OCI-LY3 (cell line): Measurements from ENCODE around the gene GAMT.

ENCODE experiments used
- H2AFZ ChIP-seq: fragments of 200-600, 300-600 bp; shearing (Covaris generic); 2 replicates; pipeline ENCODE4 v1.6.0; 2014; ENCODE audit warnings: antibody characterized with exemption, low read depth, low read length
- H3K27ac ChIP-seq: fragments of 200-600, 300-600 bp; sonication (generic); 2 replicates; pipeline ENCODE4 v1.5.1; 2014; ENCODE audit warnings: mild to moderate bottlenecking, low read length, moderate library complexity, mixed read lengths
- H3K27me3 ChIP-seq: fragments of 200-600, 300-600 bp; sonication (generic); 2 replicates; pipeline ENCODE4 v1.6.1; 2014; ENCODE audit warnings: low read depth, low read length, mixed read lengths
- H3K36me3 ChIP-seq: fragments of 200-600, 300-600 bp; sonication (generic); replicated peaks from 2 replicates; pipeline ENCODE3; 2014; ENCODE audit warnings: low read depth, low read length, mixed read lengths
- H3K4me1 ChIP-seq: fragments of 300-600, 200-600 bp; sonication (generic); 2 replicates; pipeline ENCODE4 v1.6.1; 2014; ENCODE audit warnings: low read length, mixed read lengths
- H3K4me2 ChIP-seq: fragments of 200-600, 300-600 bp; sonication (generic); 2 replicates; pipeline ENCODE4 v1.6.1; 2014; ENCODE audit warnings: low read length, mixed read lengths
- H3K4me3 ChIP-seq: fragments of 300-600, 200-600 bp; sonication (generic); 2 replicates; pipeline ENCODE4 v1.5.1; 2014; ENCODE audit warnings: antibody characterized with exemption, mild to moderate bottlenecking, low read length, moderate library complexity
- H3K79me2 ChIP-seq: fragments of 300-600, 200-600 bp; shearing (Covaris generic); 2 replicates; pipeline ENCODE4 v1.6.1; 2014; ENCODE audit warnings: mild to moderate bottlenecking, low read length, mixed read lengths
- H3K9ac ChIP-seq: fragments of 300-600, 200-600 bp; shearing (Covaris generic); 2 replicates; pipeline ENCODE4 v1.6.0; 2014; ENCODE audit warnings: mild to moderate bottlenecking, low read length, moderate library complexity
- H3K9me3 ChIP-seq: fragments of 200-600, 300-600 bp; shearing (Covaris generic); 2 replicates; pipeline ENCODE4 v1.6.1; 2014; ENCODE audit warnings: low read length, mixed read lengths; ENCODE audit not compliant: insufficient read depth
- H4K20me1 ChIP-seq: fragments of 200-600, 300-600 bp; sonication (generic); 2 replicates; pipeline ENCODE4 v1.6.1; 2016; ENCODE audit warnings: low read length, mixed read lengths; ENCODE audit not compliant: insufficient read depth
- EZH2phosphoT487 ChIP-seq: fragments of 200-600 bp; shearing (Covaris generic); IDR thresholded peaks from 2 replicates; pipeline ENCODE4 v1.6.1; 2018; ENCODE audit warnings: antibody characterized with exemption, mixed run types, low read depth
- TF ChIP-seq, protein P1 (sequence below): fragments of 200-600, 300-600 bp; sonication (generic); IDR thresholded peaks from 2 replicates; pipeline ENCODE4 v1.5.1; 2014; ENCODE audit warnings: antibody characterized with exemption, low read length, low read depth

The GAMT gene

GRCh38 chr19:1416014-1416841, 14.9 kb upstream of the GAMT start:
- H3K4me2 ChIP-seq = no peak overlapping the region
- H3K79me2 ChIP-seq = peaks cover 99% of the 10 kb centered on the region
- no peaks in the 10 kb centered on the region for H3K9me3 ChIP-seq
- peaks cover 72% of the 10 kb centered on the region for H3K36me3 ChIP-seq
- no peak overlapping the region for H3K4me3 ChIP-seq
- peaks cover 25% of the 10 kb centered on the region for H3K4me1 ChIP-seq
- H4K20me1 ChIP-seq = peaks cover 94% of the 10 kb centered on the region
- H3K27ac ChIP-seq = no peak overlapping the region
- no peaks in the 10 kb centered on the region for H3K27me3 ChIP-seq
- no peak overlapping the region for H2AFZ ChIP-seq
- H3K9ac ChIP-seq = no peak overlapping the region
- no peak for TF ChIP-seq EZH2phosphoT487
- TF ChIP-seq, protein P1, sequence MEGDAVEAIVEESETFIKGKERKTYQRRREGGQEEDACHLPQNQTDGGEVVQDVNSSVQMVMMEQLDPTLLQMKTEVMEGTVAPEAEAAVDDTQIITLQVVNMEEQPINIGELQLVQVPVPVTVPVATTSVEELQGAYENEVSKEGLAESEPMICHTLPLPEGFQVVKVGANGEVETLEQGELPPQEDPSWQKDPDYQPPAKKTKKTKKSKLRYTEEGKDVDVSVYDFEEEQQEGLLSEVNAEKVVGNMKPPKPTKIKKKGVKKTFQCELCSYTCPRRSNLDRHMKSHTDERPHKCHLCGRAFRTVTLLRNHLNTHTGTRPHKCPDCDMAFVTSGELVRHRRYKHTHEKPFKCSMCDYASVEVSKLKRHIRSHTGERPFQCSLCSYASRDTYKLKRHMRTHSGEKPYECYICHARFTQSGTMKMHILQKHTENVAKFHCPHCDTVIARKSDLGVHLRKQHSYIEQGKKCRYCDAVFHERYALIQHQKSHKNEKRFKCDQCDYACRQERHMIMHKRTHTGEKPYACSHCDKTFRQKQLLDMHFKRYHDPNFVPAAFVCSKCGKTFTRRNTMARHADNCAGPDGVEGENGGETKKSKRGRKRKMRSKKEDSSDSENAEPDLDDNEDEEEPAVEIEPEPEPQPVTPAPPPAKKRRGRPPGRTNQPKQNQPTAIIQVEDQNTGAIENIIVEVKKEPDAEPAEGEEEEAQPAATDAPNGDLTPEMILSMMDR = no peak

DNA sequence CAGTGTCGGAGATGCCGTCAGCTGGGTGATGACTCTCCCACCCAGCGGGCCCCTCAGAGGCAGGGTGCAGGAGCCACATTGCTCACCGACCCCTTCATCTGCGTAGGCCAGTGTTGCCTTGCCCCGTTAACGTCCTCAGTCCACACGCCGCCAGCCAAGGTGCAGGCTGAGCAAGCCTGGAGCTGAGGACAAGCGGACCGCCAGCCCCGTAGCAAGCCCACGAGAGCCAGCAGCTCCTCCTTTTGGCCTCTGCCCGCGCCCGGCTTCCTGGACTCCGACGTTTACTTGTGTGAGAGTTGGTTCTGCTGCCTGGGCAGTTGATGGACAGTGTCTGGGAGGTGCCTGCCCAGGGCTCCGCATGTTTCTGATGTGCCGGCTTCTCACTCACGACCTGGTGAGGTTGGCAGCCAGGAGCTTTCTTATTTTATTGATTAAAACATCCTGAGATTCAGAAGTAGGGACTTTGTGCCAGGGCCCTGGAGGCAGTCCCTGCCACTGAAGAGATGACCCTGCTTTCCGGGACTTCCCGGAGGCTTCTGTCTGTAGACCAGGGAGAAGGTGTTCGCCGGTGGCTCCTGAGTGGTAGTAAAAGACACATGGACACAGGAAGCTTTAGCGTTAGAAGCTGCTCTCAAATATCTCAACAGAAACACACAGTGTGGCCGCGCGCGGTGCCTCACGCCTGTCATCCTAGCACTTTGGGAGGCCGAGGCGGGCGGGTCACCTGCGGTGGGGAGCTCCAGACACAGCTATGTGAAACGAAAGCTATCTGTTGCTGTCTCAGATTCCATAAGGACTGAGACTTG, 11.9 kb upstream of the GAMT start:
- Histone ChIP-seq H3K9me3 (no peaks in the 10 kb centered on the region), H2AFZ (no peak overlapping the region), H4K20me1 (peaks cover 96% of the 10 kb centered on the region), H3K4me2 (no peak overlapping the region), H3K9ac (no peak overlapping the region), H3K4me1 (peaks cover 46% of the 10 kb centered on the region), H3K27me3 (no peaks in the 10 kb centered on the region), H3K4me3 (no peak overlapping the region), H3K36me3 (peaks cover 75% of the 10 kb centered on the region), H3K79me2 (peaks cover 100% of the 10 kb centered on the region), H3K27ac (no peak overlapping the region)
- TF ChIP-seq, protein P1 = no peak
- no peak for TF ChIP-seq EZH2phosphoT487

DNA sequence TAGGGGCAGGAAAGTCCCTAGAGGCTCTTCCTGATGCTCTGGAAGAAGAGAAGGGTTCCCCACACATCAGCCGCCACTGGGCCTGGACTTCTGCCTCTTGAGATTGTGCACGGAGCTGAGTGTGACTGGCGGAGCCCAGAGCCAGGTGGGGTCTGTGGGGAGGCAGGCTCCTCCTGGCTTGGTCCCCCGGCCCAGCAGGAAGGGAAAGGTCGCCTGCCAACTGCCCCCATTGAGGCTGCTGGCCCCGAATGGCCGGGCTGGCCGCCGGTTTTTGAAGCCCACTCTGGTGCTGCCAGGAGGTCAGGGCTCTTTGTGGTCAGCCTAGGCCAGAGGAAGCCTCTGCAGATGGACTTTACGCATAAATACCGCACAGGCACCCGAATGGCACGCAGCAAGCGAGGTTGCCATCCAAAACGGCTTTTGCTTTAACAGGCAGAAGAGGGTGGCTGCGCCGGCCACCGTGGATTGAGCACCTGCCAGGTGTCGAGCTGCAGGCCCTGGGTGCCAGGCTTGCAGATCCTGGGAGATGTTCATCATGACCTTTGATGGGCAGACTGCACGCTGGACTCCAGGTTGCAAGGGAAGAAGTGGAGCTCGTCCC, 11.1 kb upstream of the GAMT start:
- H3K9me3 ChIP-seq = no peaks in the 10 kb centered on the region
- peaks cover 69% of the 10 kb centered on the region for H3K36me3 ChIP-seq
- H3K4me1 ChIP-seq = peaks cover 46% of the 10 kb centered on the region
- no peak overlapping the region for H3K4me2 ChIP-seq
- TF ChIP-seq, protein P1 = no peak
- no peak for TF ChIP-seq EZH2phosphoT487
- H3K27me3 ChIP-seq = no peaks in the 10 kb centered on the region
- H3K4me3 ChIP-seq = no peak overlapping the region
- H3K9ac ChIP-seq = no peak overlapping the region
- peaks cover 88% of the 10 kb centered on the region for H4K20me1 ChIP-seq
- H3K27ac ChIP-seq = no peak overlapping the region
- H2AFZ ChIP-seq = no peak overlapping the region
- H3K79me2 ChIP-seq = peaks cover 100% of the 10 kb centered on the region
